Kasumi-1 (cell line): ENCODE measurements around the gene RPL15.
"Not testable (repeated sequence)": the region's sequence is repeated elsewhere in the genome, so short reads cannot be mapped to it uniquely, and the experiment has no call there.

ENCODE experiments used
- DNase-seq, 2 experiments: peaks; one replicate each; lab custom pipeline; 2025; lab: John Stamatoyannopoulos, UW

Gene RPL15

GRCh38 chr3:23916886-23917678 lies at the start of gene RPL15, which contains the start of gene NKIRAS1:
RPL15 (plus strand) TSS chr3:23917132; CDS start chr3:23917860, 728 bp downstream.
NKIRAS1 (minus strand) TSS chr3:23916990; CDS start chr3:23910904, 6,086 bp downstream.
- peak; percentile 98 for DNase-seq

GRCh38 chr3:23867400-23867799 lies 49.5 kb upstream of the RPL15 start:
- no peak for DNase-seq

GRCh38 chr3:23867838-23868237 lies 49.1 kb upstream of the RPL15 start:
- no peak for DNase-seq

GRCh38 chr3:23869977-23870662 lies 46.8 kb upstream of the RPL15 start:
- DNase-seq = no peak

GRCh38 chr3:23870663-23871043 lies 46.3 kb upstream of the RPL15 start:
- not testable (repeated sequence) for DNase-seq

- not testable (repeated sequence) for DNase-seq
Measured at GRCh38 chr3:23871361-23871760, 45.6 kb upstream of the RPL15 start.

- no peak for DNase-seq
Measured at GRCh38 chr3:23872330-23872729, 44.6 kb upstream of the RPL15 start.

GRCh38 chr3:23873941-23874340 lies 43.0 kb upstream of the RPL15 start:
- no peak for DNase-seq

- no peak for DNase-seq
Measured at GRCh38 chr3:23874359-23875112, 42.4 kb upstream of the RPL15 start.

GRCh38 chr3:23875113-23875725 lies 41.7 kb upstream of the RPL15 start:
- no peak for DNase-seq

- DNase-seq = no peak
Measured at GRCh38 chr3:23876923-23877322, 40.0 kb upstream of the RPL15 start.

GRCh38 chr3:23877329-23877980 lies 39.5 kb upstream of the RPL15 start:
- peak; percentile 39 to 40 for DNase-seq

GRCh38 chr3:23879485-23879884 lies 37.4 kb upstream of the RPL15 start:
- no peak for DNase-seq

- no peak for DNase-seq
Measured at GRCh38 chr3:23880703-23881339, 36.1 kb upstream of the RPL15 start.

GRCh38 chr3:23881993-23882392 lies 34.9 kb upstream of the RPL15 start:
- not testable (repeated sequence) for DNase-seq

- DNase-seq = no peak
Measured at GRCh38 chr3:23882487-23882918, 34.4 kb upstream of the RPL15 start.

- DNase-seq = peak; percentile 41 to 54
Measured at GRCh38 chr3:23884481-23884880, 32.5 kb upstream of the RPL15 start.

GRCh38 chr3:23885210-23885609 lies 31.7 kb upstream of the RPL15 start:
- no peak for DNase-seq

GRCh38 chr3:23886311-23886710 lies 30.6 kb upstream of the RPL15 start:
- DNase-seq = no peak

- peak; percentile 46 to 49 for DNase-seq
Measured at GRCh38 chr3:23888617-23889228, 28.2 kb upstream of the RPL15 start.

- no peak for DNase-seq
Measured at GRCh38 chr3:23889386-23889785, 27.5 kb upstream of the RPL15 start.
